Pancreas (tissue), 10 donors: ENCODE measurements around the gene SBK1. TPM values are rescaled to one million over a fixed set of nuclear protein-coding genes. Genes with fewer than 3 reads are reported as not detected.

Experiments used
- ATAC-seq, 4 donors: fragments of 200-7000 bp; cut with Tn5 transposase; one replicate each; pipeline versions ENCODE4 v1.8.0 to v1.9.1; 2020; ENCODE audit warnings: mild to moderate bottlenecking in 4 of 4, moderate library complexity in 4 of 4
- DNase-seq, 6 donors: peaks; one replicate each; pipeline ENCODE4 v3.0.0-alpha.2; 2020
- FAIRE-seq: peaks from 2 replicates; lab custom pipeline; 2012; peaks lifted over from hg19 to GRCh38; lab: Jason Lieb, UNC
- H3K27ac ChIP-seq, 4 donors: fragments of 200-600 bp; sonication (generic); 1 replicate in 3 of 4; 2 replicates in 1 of 4; pipeline versions ENCODE4 v1.5.0 to v1.8.0; 2020
- H3K27me3 ChIP-seq, 4 donors: fragments of 200-600 bp; one replicate each; pipeline ENCODE4 v1.8.0; 2021
- H3K36me3 ChIP-seq, 3 donors: fragments of 200-600 bp; sonication (generic) in 1 of 3; one replicate each; pipeline versions ENCODE4 v1.5.0 to v1.8.0; 2020 to 2021
- H3K4me1 ChIP-seq, 3 donors: fragments of 200-600 bp; one replicate each; pipeline ENCODE4 v1.8.0; 2021
- H3K4me3 ChIP-seq, 4 donors: fragments of 200-600 bp; sonication (generic) in 2 of 4; one replicate each; pipeline versions ENCODE4 v1.5.0 to v1.8.0; 2020 to 2021
- H3K9me3 ChIP-seq, 4 donors: fragments of 200-600 bp; one replicate each; pipeline ENCODE4 v1.8.0; 2021
- CTCF ChIP-seq, 4 donors: fragments of 200-600 bp; sonication (generic) in 3 of 4; IDR thresholded peaks; one replicate each; pipeline versions ENCODE4 v1.5.0 to v1.8.0; 2021; ENCODE audit warnings: antibody characterized with exemption in 4 of 4
- WGBS, 2 donors: extraction: QIAGEN DNeasy Blood & Tissue Kit; methylation state at CpG; one replicate each; pipeline ENCODE4 v1.1.7; 2013; 5-methylcytosine and 5-hydroxymethylcytosine counted together
- intact Hi-C, 3 donors: fragments of 100-400 bp; cut with DNase I; formaldehyde crosslinking; loops; one replicate each; pipeline versions ENCODE4 v1.11.1 to v1.14.2; 2022
- polyA plus RNA-seq, 2 donors: library from polyadenylated mRNA; stranded (reverse); fragments of 200-250 nt; gene quantifications; one replicate each; pipeline ENCODE4 v1.2.3, GENCODE V29; 2013
- total RNA-seq, 6 donors: library from RNA; stranded (reverse); fragmentation: NEBNext Ultra II Directional in 4 of 6; extraction: Animal tissue kit (Norgen Biotek cat#: 25700) in 4 of 6; gene quantifications; one replicate each; pipeline versions ENCODE4 v1.2.1 to v1.2.4, GENCODE V29; 2021 to 2023
- donor health status: healthy with polysubstance abuse.
- donor health status: DM: no; HTN: no; CAD: no; lungs with moderate emphysema.
- donor health status: DM: no; HTN: no; CAD: no.
- donor health status: control.
- donor health status: control.
- donor health status: Bipolar disorder and iron deficiency.
- donor health status: DM: yes; HTN: yes; CAD: no.
- donor health status: DM: no; HTN: no; CAD: no.
- donor health status: DM: no; HTN: no; CAD: no.
- donor health status: DM: yes; HTN: yes; CAD: no.

Gene SBK1
- total and polyA plus RNA-seq, 8 donors = 0.96 to 4.0 (median 1.5) TPM

DNA sequence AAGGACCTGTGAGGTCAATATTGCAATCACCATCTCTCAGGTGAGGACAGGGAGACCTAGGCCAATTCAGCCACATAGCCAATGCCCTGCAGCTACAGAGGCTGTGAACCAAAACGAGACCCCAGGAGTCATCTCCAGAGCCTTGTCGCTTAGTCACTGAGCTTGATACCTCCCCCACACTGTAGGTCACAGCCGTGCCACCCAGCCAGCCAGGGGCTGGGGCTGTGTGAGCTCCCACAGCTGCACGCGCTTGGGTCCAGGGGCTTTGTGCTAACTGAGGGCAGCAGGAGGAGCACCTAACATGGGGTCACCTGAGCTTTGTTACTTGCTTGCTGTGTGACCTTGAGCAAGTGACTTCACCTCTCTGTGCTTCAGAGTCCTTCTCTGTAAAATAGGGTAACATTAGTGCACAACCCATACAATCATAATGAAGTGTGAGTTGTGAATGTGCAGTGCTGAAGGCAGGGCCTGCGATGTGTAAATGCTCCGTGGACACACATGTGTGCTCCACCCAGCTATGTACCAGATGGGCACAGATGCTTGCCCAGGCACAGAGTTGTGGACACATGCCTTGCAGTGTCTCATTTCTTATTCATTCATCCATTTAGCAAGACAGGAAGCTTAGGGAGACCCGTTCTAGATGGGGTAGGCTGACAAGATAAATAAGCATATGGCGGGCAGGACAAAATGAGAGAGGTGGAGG lies 25.9 kb downstream of the SBK1 start:
- DNase-seq (no peak), ATAC-seq (no peak), FAIRE-seq (no peak)
- no peak overlapping the region for H3K4me3 ChIP-seq
- no peak overlapping the region for H3K27ac ChIP-seq
- no peaks in the 10 kb centered on the region for H3K27me3 ChIP-seq
- no peak for TF ChIP-seq CTCF (IDR thresholded peaks at IDR 0.05)
- 80 to 84% methylated on average over 9 of the region's 9 CpGs for WGBS, 2 donors
- H3K4me1 ChIP-seq = no peaks in the 10 kb centered on the region
- H3K36me3 ChIP-seq = no peaks in the 10 kb centered on the region
- intact Hi-C loops = loop anchor here in 2 of 3 donors (2.0 to 5.0 kb wide), 2 partner anchors 39 to 41 kb away; no protein-coding TSS in a partner anchor
- H3K9me3 ChIP-seq = no peaks in the 10 kb centered on the region

DNA sequence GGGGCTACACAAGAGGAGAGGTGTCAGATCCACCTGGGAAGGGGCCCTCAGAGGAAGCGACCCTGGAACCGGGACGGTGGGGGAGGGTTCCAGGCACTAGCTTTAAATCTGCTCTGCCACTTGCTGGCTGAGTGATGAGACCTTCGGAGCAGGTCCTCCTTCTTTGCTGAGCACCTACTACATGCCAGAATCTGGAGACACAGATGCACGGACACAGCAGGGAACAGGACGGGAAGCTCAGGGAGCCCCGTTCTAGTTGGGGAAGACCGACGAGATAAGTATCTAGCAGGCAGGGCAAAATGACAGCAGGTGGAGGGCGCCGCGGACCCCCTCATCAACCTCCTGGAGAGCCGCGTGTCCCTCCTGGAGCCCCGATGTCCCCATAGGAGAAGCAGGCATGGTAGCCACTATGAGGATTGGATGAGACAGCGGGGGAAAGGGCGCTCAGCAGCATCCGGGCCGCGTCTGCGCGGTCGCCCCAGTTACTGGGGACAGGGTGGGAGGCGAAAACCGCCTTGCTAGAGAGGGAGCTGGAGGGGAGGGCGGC lies 27.2 kb downstream of the SBK1 start:
- Histone ChIP-seq H3K4me1 (no peaks in the 10 kb centered on the region), H3K9me3 (no peaks in the 10 kb centered on the region), H3K36me3 (no peaks in the 10 kb centered on the region), H3K27ac (no peak overlapping the region), H3K4me3 (no peak overlapping the region), H3K27me3 (no peaks in the 10 kb centered on the region)
- intact Hi-C loops = loop anchor here in 2 of 3 donors (2.0 to 5.0 kb wide), 2 partner anchors 41 to 42 kb away; no protein-coding TSS in a partner anchor
- ATAC-seq (no peak), FAIRE-seq (no peak), DNase-seq (no peak)
- TF ChIP-seq CTCF (IDR thresholded peaks at IDR 0.05) = no peak
- WGBS, 2 donors = 94 to 95% methylated on average over 26 of the region's 26 CpGs

DNA sequence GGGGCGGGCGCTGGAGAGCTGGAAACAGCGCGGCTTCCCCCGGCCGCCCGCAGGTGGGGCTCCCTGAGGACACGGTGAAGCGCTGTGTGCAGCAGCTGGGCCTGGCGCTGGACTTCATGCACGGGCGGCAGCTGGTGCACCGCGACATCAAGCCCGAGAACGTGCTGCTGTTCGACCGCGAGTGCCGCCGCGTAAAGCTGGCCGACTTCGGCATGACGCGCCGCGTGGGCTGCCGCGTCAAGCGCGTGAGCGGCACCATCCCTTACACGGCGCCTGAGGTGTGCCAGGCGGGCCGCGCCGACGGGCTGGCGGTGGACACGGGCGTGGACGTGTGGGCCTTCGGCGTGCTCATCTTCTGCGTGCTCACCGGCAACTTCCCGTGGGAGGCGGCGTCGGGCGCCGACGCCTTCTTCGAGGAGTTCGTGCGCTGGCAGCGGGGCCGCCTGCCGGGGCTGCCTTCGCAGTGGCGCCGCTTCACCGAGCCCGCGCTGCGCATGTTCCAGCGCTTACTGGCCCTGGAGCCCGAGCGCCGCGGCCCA lies 27.8 kb downstream of the SBK1 start:
- TF ChIP-seq CTCF (IDR thresholded peaks at IDR 0.05) = no peak
- WGBS, 2 donors = 96% methylated on average over 71 to 73 of the region's 73 CpGs
- FAIRE-seq = no peak

DNA sequence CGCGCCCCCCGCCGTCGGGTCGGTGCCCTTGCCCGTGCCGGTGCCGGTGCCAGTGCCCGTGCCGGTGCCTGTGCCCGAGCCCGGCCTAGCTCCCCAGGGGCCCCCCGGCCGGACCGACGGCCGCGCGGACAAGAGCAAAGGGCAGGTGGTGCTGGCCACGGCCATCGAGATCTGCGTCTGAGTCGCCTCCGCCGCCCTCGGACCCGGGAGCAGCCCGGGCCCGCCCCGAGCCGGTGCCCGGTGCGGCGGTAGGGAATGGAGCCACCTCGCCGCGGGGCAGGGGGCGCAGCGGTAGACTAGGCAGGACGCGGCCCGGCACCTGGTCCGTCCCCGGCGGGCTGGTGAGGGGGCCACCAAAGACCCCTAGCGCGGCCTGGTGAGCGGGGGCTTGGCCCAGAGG lies 28.4 kb downstream of the SBK1 start:
- ATAC-seq = no peak
- no peaks in the 10 kb centered on the region for H3K4me1 ChIP-seq
- FAIRE-seq = no peak
- 94 to 98% methylated on average over 34 to 49 of the region's 49 CpGs for WGBS, 2 donors
- H3K4me3 ChIP-seq = no peak overlapping the region
- no peak for TF ChIP-seq CTCF (IDR thresholded peaks at IDR 0.05)
- no peak overlapping the region for H3K27ac ChIP-seq
- intact Hi-C loops = no loop called here
- H3K36me3 ChIP-seq = no peaks in the 10 kb centered on the region
- no peak for DNase-seq
- H3K9me3 ChIP-seq = no peaks in the 10 kb centered on the region
- no peaks in the 10 kb centered on the region for H3K27me3 ChIP-seq

More for the DNA sequence above, 27.8 kb downstream of the SBK1 start:
- Histone ChIP-seq H3K9me3 (no peaks in the 10 kb centered on the region), H3K4me1 (no peaks in the 10 kb centered on the region), H3K27ac (no peak overlapping the region), H3K27me3 (no peaks in the 10 kb centered on the region), H3K36me3 (no peaks in the 10 kb centered on the region), H3K4me3 (no peak overlapping the region)
- DNase-seq (no peak), ATAC-seq (no peak)
- intact Hi-C loops = no loop called here
